Spleen (tissue), 7 donors: ENCODE data around the gene OR2AJ1.

Source experiments
- CTCF ChIP-seq, 11 experiments: fragments of 200-600 bp in 7 of 11; fragments of 450-650 bp in 4 of 11; sonication (generic) in 4 of 11; IDR thresholded peaks in 8 of 11; conservative IDR thresholded peaks in 3 of 11; 1 replicate in 7 of 11; 2 replicates in 4 of 11; pipeline versions ENCODE4 v1.4.0 to v1.8.0; 2016 to 2021; ENCODE audit warnings: antibody characterized with exemption in 11 of 11, inconsistent platforms in 4 of 11, mild to moderate bottlenecking in 1 of 11
- POLR2A ChIP-seq, 3 donors: fragments of 450-650 bp; IDR thresholded peaks; one replicate each; pipeline ENCODE4 v1.5.1; 2017; ENCODE audit warnings: antibody characterized with exemption in 3 of 3, mild to moderate bottlenecking in 1 of 3
- POLR2AphosphoS5 ChIP-seq, 3 donors: sonication (generic); formaldehyde crosslinking; IDR thresholded peaks; one replicate each; pipeline ENCODE4 v1.5.1; 2017; ENCODE audit warnings: antibody characterized with exemption in 3 of 3
- donor health status: DM: no; HTN: no; CAD: no; lungs with moderate emphysema.
- donor health status: DM: no; HTN: no; CAD: no.
- donor health status: DM: no; HTN: no; CAD: no.

- TF ChIP-seq CTCF (IDR thresholded peaks at IDR 0.05 in 8 of 11, conservative IDR thresholded peaks at IDR 0.05 in 3 of 11) (no peak), POLR2A (IDR thresholded peaks at IDR 0.05) (no peak), POLR2AphosphoS5 (IDR thresholded peaks at IDR 0.05) (no peak)
These were observed 38.4 kb downstream of the OR2AJ1 start for GRCh38 chr1:247962911-247963588.
